K562 (cell line): ENCODE results near the gene ERLEC1. TPM values are rescaled to one million over a fixed set of nuclear protein-coding genes. Genes with fewer than 3 reads are reported as not detected.

Experiments
- ATAC-seq: fragments of 200-7000 bp; cut with Tn5 transposase; 3 replicates; pipeline ENCODE4 v1.9.1; 2020; ENCODE audit warnings: moderate library complexity
- BruUV-seq: library from RNA; stranded (reverse); fragments of 400-500 nt; replicated peaks from 2 replicates; lab custom pipeline; 2021; lab: Mats Ljungman, UMichigan
- CTCF ChIA-PET: fragments of 300-600 bp; formaldehyde crosslinking; extraction: SDS; loops from one replicate; lab custom pipeline; 2021; ENCODE audit warnings: low intra/inter-chr PET ratio; lab: Yijun Ruan, JAX
- POLR2A ChIA-PET: fragments of 300-600, 350-650 bp; sonication (Branson Sonifier 250); formaldehyde crosslinking; extraction: SDS; loops from one replicate; lab custom pipeline; 2021; ENCODE audit warnings: antibody characterized with exemption, inconsistent platforms; lab: Yijun Ruan, JAX
- DNase-seq, 4 experiments: peaks; one replicate each; pipeline versions ENCODE4 v3.0.0 to v3.0.0-alpha.2; 2011 to 2018; ENCODE audit warnings: low spot score in 3 of 4, mixed read lengths in 3 of 4; ENCODE audit errors: extremely low read depth in 1 of 4
- FAIRE-seq: peaks from 2 replicates; lab custom pipeline; 2011; peaks lifted over from hg19 to GRCh38; lab: Jason Lieb, UNC
- H2AFZ ChIP-seq: 2 replicates; pipeline ENCODE4 v1.6.0; 2011; ENCODE audit warnings: low read depth, low read length, control low read depth, inconsistent platforms
- H3K27ac ChIP-seq: fragments of 200-600 bp; 3 replicates; pipeline ENCODE4 v1.8.0; 2011; ENCODE audit warnings: low read depth, mild to moderate bottlenecking, control low read depth, inconsistent platforms, low read length, moderate library complexity, mixed read lengths; ENCODE audit errors: extremely low read depth
- H3K27me3 ChIP-seq, 2 experiments: fragments of 300-600 bp in 1 of 2; 2 replicates in 1 of 2; 3 replicates in 1 of 2; pipeline versions ENCODE4 v1.6.0 to v1.8.0; 2011; ENCODE audit warnings: inconsistent platforms in 2 of 2, low read length in 2 of 2, mild to moderate bottlenecking in 1 of 2, mixed read lengths in 1 of 2, moderate library complexity in 1 of 2; ENCODE audit not compliant: control insufficient read depth in 2 of 2, insufficient read depth in 2 of 2
- H3K36me3 ChIP-seq: fragments of 300-600 bp; 3 replicates; pipeline ENCODE4 v1.8.0; 2011; ENCODE audit warnings: mild to moderate bottlenecking, low read length, inconsistent platforms; ENCODE audit not compliant: control insufficient read depth, insufficient read depth
- H3K4me1 ChIP-seq, 2 experiments: fragments of 200-600 bp in 1 of 2; replicated peaks in 1 of 2; 2 replicates in 1 of 2; 3 replicates in 1 of 2; pipeline versions ENCODE4 v1.5.1 to v1.8.0; 2011; ENCODE audit warnings: inconsistent platforms in 2 of 2, low read length in 2 of 2, mild to moderate bottlenecking in 1 of 2, mixed read lengths in 1 of 2, moderate library complexity in 1 of 2; ENCODE audit not compliant: control insufficient read depth in 2 of 2, insufficient read depth in 2 of 2
- H3K4me2 ChIP-seq: 2 replicates; pipeline ENCODE4 v1.6.1; 2011; ENCODE audit warnings: low read length, control low read depth, inconsistent platforms, mixed read lengths; ENCODE audit not compliant: insufficient read depth
- H3K4me3 ChIP-seq: fragments of 200-600 bp; sonication (generic), shearing (Covaris generic); 2 replicates; pipeline ENCODE4 v1.5.1; 2016; ENCODE audit warnings: control low read depth, inconsistent platforms
- H3K79me2 ChIP-seq: fragments of 200-600 bp; 3 replicates; pipeline ENCODE4 v1.8.0; 2011; ENCODE audit warnings: low read length, inconsistent platforms; ENCODE audit not compliant: control insufficient read depth, insufficient read depth
- H3K9ac ChIP-seq, 2 experiments: 2 replicates each; pipeline versions ENCODE4 v1.6.0 to v1.6.1; 2011; ENCODE audit warnings: low read depth in 2 of 2, low read length in 2 of 2, control low read depth in 1 of 2, inconsistent platforms in 1 of 2, mild to moderate bottlenecking in 1 of 2, mixed read lengths in 1 of 2; ENCODE audit not compliant: insufficient read depth in 1 of 2
- H3K9me1 ChIP-seq: one replicate; pipeline ENCODE4 v1.6.0; 2011; ENCODE audit warnings: inconsistent platforms, mild to moderate bottlenecking, low read length, moderate library complexity; ENCODE audit not compliant: control insufficient read depth, insufficient read depth
- H3K9me3 ChIP-seq: replicated peaks from 2 replicates; pipeline ENCODE4 v1.5.1; 2011; ENCODE audit warnings: low read depth, low read length, inconsistent platforms; ENCODE audit not compliant: control insufficient read depth, insufficient read depth
- H4K20me1 ChIP-seq: replicated peaks from 2 replicates; pipeline ENCODE4 v1.6.1; 2011; ENCODE audit warnings: low read length, inconsistent platforms, mixed read lengths; ENCODE audit not compliant: control insufficient read depth, insufficient read depth
- BRD4 ChIP-seq: fragments of 200-600 bp; sonication (generic); IDR thresholded peaks from 2 replicates; pipeline ENCODE4 v1.6.1; 2017; ENCODE audit warnings: inconsistent platforms
- CBX8 ChIP-seq: fragments of 200-600 bp; sonication (generic); IDR thresholded peaks from 2 replicates; pipeline ENCODE4 v1.6.1; 2012; ENCODE audit warnings: borderline replicate concordance, mixed run types, low read depth, mild to moderate bottlenecking, moderate library complexity, mixed read lengths, low read length, control low read depth, inconsistent platforms; ENCODE audit not compliant: poor library complexity, severe bottlenecking; ENCODE audit errors: extremely low read depth
- ELF1 ChIP-seq: fragments of 200-800 bp; sonication (Bioruptor generic); IDR thresholded peaks from 2 replicates; pipeline ENCODE4 v1.6.1; 2016; ENCODE audit warnings: missing genetic modification characterization, missing compliant biosample characterization
- FOXJ3 ChIP-seq: sonication (generic); formaldehyde crosslinking; IDR thresholded peaks from 2 replicates; pipeline ENCODE4 v1.4.0; 2020; ENCODE audit warnings: mild to moderate bottlenecking, missing genetic modification reagents
- IRF9 ChIP-seq: fragments of 450-650 bp; IDR thresholded peaks from 2 replicates; pipeline ENCODE4 v1.6.1; 2016; ENCODE audit warnings: missing biosample characterization, missing genetic modification characterization
- MNT ChIP-seq, 2 experiments: fragments of 450-650 bp; conservative IDR thresholded peaks; 2 replicates each; pipeline ENCODE4 v1.6.1; 2017; ENCODE audit warnings: mild to moderate bottlenecking in 2 of 2, moderate library complexity in 2 of 2
- NCOA1 ChIP-seq: fragments of 450-650 bp; IDR thresholded peaks from 2 replicates; pipeline ENCODE4 v1.6.1; 2016; ENCODE audit warnings: low read depth
- PRMT5 ChIP-seq: sonication (generic); formaldehyde crosslinking; IDR thresholded peaks from 2 replicates; pipeline ENCODE4 v1.5.0; 2020; ENCODE audit warnings: missing genetic modification reagents
- RERE ChIP-seq: sonication (generic); formaldehyde crosslinking; IDR thresholded peaks from 2 replicates; pipeline ENCODE4 v1.8.0; 2023; ENCODE audit warnings: missing genetic modification reagents, mild to moderate bottlenecking, borderline replicate concordance
- SAP30 ChIP-seq: fragments of 200-600 bp; sonication (generic); IDR thresholded peaks from 2 replicates; pipeline ENCODE4 v1.6.1; 2012; ENCODE audit warnings: borderline replicate concordance, low read depth, mild to moderate bottlenecking, moderate library complexity, low read length, control low read depth, inconsistent platforms; ENCODE audit not compliant: insufficient read depth, poor library complexity, severe bottlenecking
- ZNF324 ChIP-seq: fragments of 250-450 bp; sonication (Bioruptor Pico); IDR thresholded peaks from 2 replicates; pipeline ENCODE4 v1.4.0; 2020; ENCODE audit warnings: mild to moderate bottlenecking
- ZNF699 ChIP-seq: fragments of 250-450 bp; sonication (Bioruptor Pico); IDR thresholded peaks from 2 replicates; pipeline ENCODE4 v1.8.0; 2021; ENCODE audit warnings: mild to moderate bottlenecking, moderate library complexity; ENCODE audit not compliant: insufficient replicate concordance
- WGBS: fragments of 100-300 bp; shearing (Covaris generic); methylation state at CpG from one replicate; pipeline ENCODE4 v1.1.6; 2016; ENCODE audit warnings: low coverage, mixed read lengths; ENCODE audit not compliant: insufficient coverage; ENCODE audit errors: missing lambda C conversion rate; 5-methylcytosine and 5-hydroxymethylcytosine counted together
- in situ Hi-C: fragments of 300-500 bp; cut with MboI; formaldehyde crosslinking; loops from 4 replicates; pipeline ENCODE4 v1.15.0; 2018; ENCODE audit warnings: inconsistent platforms, mixed read lengths
- intact Hi-C: fragments of 100-400 bp; cut with micrococcal nuclease; formaldehyde crosslinking; loops from 2 replicates; pipeline ENCODE4 v1.14.2; 2022
- polyA plus RNA-seq, 8 experiments: library from polyadenylated mRNA; depleted of rRNA in 4 of 8; stranded (reverse) in 5 of 8; unstranded in 3 of 8; fragments of >200 nt; fragmentation: Nextera tagmentation in 2 of 8; fragmentation: Illumina TruSeq in 1 of 8; extraction: Ambion mirVana in 2 of 8; extraction: Trizol in 1 of 8; gene quantifications; 2 replicates each; pipeline versions ENCODE4 v1.2.1 to v1.2.3, GENCODE V29; 2011 to 2014; ENCODE audit warnings: inconsistent platforms in 1 of 8, missing spikeins in 1 of 8
- total RNA-seq, 7 experiments: library from RNA; depleted of rRNA in 6 of 7; stranded (reverse); fragments of >200 nt in 6 of 7; fragmentation: Illumina TruSeq in 2 of 7; extraction: Trizol in 2 of 7; gene quantifications; 2 replicates each; pipeline versions ENCODE4 v1.2.1 to v1.2.3, GENCODE V29; 2011 to 2021; ENCODE audit warnings: low replicate concordance in 1 of 7

Gene ERLEC1
- total and polyA plus RNA-seq, 9 of the 15 experiments (the other 6 are each of a cell fraction or from before 2014, with no cell fraction given): 12.0 to 41.6 (median 30.6) TPM

GRCh38 chr2:53787614-53788289 lies 908 bp downstream of the ERLEC1 start:
- no peak for FAIRE-seq
- DNase-seq: no peak
- ChIA-PET POLR2A (interaction anchor here (1.5 to 5.8 kb wide), 3 partner anchors 10 to 19 kb away, joined by 7 to 45 read pairs (median 16); partner anchors contain the start of gene CHAC2), CTCF (no interaction called here)
- under 1% methylated on average over 17 of the region's 17 CpGs for WGBS
- Histone ChIP-seq H4K20me1 (no peaks in the 10 kb centered on the region; the same call in 1 of the 2 replicates), H3K4me1 (peaks cover 4 to 11% of the 10 kb centered on the region in 2 experiments; a peak in 4 of 5 replicates), H3K79me2 (peaks cover 93% of the 10 kb centered on the region), H2AFZ (peak overlapping the region; percentile 95), H3K36me3 (peaks cover 10% of the 10 kb centered on the region; the same call in 2 of the 3 replicates), H3K4me3 (peak overlapping the region; percentile 94), H3K9me1 (no peaks in the 10 kb centered on the region), H3K27ac (peak overlapping the region; percentile 87), H3K27me3 (no peaks in the 10 kb centered on the region; a peak in 1 of 5 replicates), H3K4me2 (peak overlapping the region; percentile 100), H3K9me3 (no peaks in the 10 kb centered on the region), H3K9ac (peak overlapping the region; percentile 93 to 98)
- intact Hi-C loops (loop anchor here (2.0 kb wide), 1 partner anchor 21 kb away; the partner anchor contains the start of gene CHAC2), in situ Hi-C loops (no loop called here)
- BruUV-seq: no TSS peak
- peak; percentile 16; the same call in 2 of the 3 replicates for ATAC-seq
- TF ChIP-seq MNT (conservative IDR thresholded peaks at IDR 0.05) (peak; percentile 75 to 80), ZNF324 (CRISPR knock-in tag) (no peak), IRF9 (0 out of 2 replicates have a peak, but pooled peaks have one; percentile 13), ELF1 (tag) (no peak), RERE (CRISPR knock-in tag) (no peak), SAP30 (peak; percentile 52), BRD4 (no peak), NCOA1 (no peak), ZNF699 (no peak), PRMT5 (CRISPR knock-in tag) (no peak), CBX8 (no peak), FOXJ3 (no peak)
